ENCODE data around the gene MTUS2. TPM values are rescaled to one million over a fixed set of nuclear protein-coding genes. Genes with fewer than 3 reads are reported as not detected.

The MTUS2 gene
- total RNA-seq, 1 experiment from 2014 or later, result 1.7 TPM

- Mint-ChIP-seq H3K4me3 (ENCODE audit: unreplicated experiment) (no peak overlapping the region), H3K9me3 (ENCODE audit: unreplicated experiment) (no peaks in the 10 kb centered on the region), H3K27me3 (ENCODE audit: insufficient read depth, unreplicated experiment) (no peaks in the 10 kb centered on the region), H3K36me3 (ENCODE audit: insufficient read depth, unreplicated experiment) (peaks cover 84% of the 10 kb centered on the region), H3K27ac (ENCODE audit: unreplicated experiment) (no peak overlapping the region), H3K4me1 (ENCODE audit: low read depth, unreplicated experiment) (no peaks in the 10 kb centered on the region)
- no TSS peak for BruUV-seq (replicated peaks)
- H3K36me3 ChIP-seq (ENCODE audit: control insufficient read depth, insufficient read depth, low read length), result peaks cover 3% of the 10 kb centered on the region; the same call in 1 of the 2 replicates
- intact Hi-C loops (cut with micrococcal nuclease; ENCODE audit: unreplicated experiment), result no loop called here
- H3K27me3 ChIP-seq (replicated peaks; ENCODE audit: control insufficient read depth, insufficient read depth, low read length), result no peaks in the 10 kb centered on the region
- DNase-seq, result no peak
- H3K9me3 ChIP-seq, result no peaks in the 10 kb centered on the region
- ChIA-PET POLR2A (no interaction called here), CTCF (no interaction called here)
- TF ChIP-seq CTCF (IDR thresholded peaks at IDR 0.05; ENCODE audit: insufficient read depth in 1 of 2, low read depth in 1 of 2, low read length in 1 of 2, severe bottlenecking in 1 of 2, unreplicated experiment in 1 of 2), result no peak
- no peak overlapping the region for H3K4me3 ChIP-seq (ENCODE audit: low read depth, low read length)
- no peaks in the 10 kb centered on the region for H3K4me1 ChIP-seq
Measured at GRCh38 chr13:29520671-29521070, 700.5 kb downstream of the MTUS2 start.

DNA sequence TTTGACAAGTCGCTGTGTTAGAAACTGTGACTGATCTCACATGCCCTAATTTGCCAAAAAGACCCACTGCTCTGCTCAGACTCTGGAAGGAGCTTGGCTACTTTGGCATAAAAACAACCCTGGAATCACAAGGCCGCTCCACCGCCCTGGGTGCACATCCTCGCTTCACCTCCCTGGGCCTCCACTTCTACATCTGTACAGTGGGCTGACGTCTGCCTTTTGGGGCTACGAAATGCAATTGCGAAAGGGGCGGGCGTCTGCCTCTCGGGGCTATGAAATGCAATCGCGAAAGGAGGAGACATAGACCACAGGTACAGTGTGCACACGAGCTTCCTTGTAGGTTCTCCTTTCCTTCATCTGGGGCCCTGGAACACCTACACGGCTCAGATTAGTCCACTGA lies 701.2 kb downstream of the MTUS2 start:
- H3K27ac Mint-ChIP-seq (ENCODE audit: unreplicated experiment), result no peak overlapping the region
- H3K36me3 Mint-ChIP-seq (ENCODE audit: insufficient read depth, unreplicated experiment), result peaks cover 85% of the 10 kb centered on the region
- no TSS peak for BruUV-seq (replicated peaks)

GRCh38 chr13:29522044-29522685 lies 702.0 kb downstream of the MTUS2 start:
- no peaks in the 10 kb centered on the region for H3K27me3 Mint-ChIP-seq (ENCODE audit: insufficient read depth, unreplicated experiment)
- H3K4me1 Mint-ChIP-seq (ENCODE audit: low read depth, unreplicated experiment), result no peaks in the 10 kb centered on the region
- no peaks in the 10 kb centered on the region for H3K9me3 Mint-ChIP-seq (ENCODE audit: unreplicated experiment)
- Histone ChIP-seq H3K4me1 (no peaks in the 10 kb centered on the region), H3K36me3 (ENCODE audit: control insufficient read depth, insufficient read depth, low read length) (peaks cover 3% of the 10 kb centered on the region; the same call in 1 of the 2 replicates), H3K4me3 (ENCODE audit: low read depth, low read length) (no peak overlapping the region), H3K9me3 (no peaks in the 10 kb centered on the region), H3K27me3 (replicated peaks; ENCODE audit: control insufficient read depth, insufficient read depth, low read length) (no peaks in the 10 kb centered on the region)
- intact Hi-C loops (cut with micrococcal nuclease; ENCODE audit: unreplicated experiment), result no loop called here
- no TSS peak for BruUV-seq (replicated peaks)
- no peak overlapping the region for H3K27ac Mint-ChIP-seq (ENCODE audit: unreplicated experiment)
- POLR2A ChIA-PET, result no interaction called here
- no peak for TF ChIP-seq CTCF (IDR thresholded peaks at IDR 0.05; ENCODE audit: insufficient read depth in 1 of 2, low read depth in 1 of 2, low read length in 1 of 2, severe bottlenecking in 1 of 2, unreplicated experiment in 1 of 2)
- DNase-seq, result no peak
- peaks cover 85% of the 10 kb centered on the region for H3K36me3 Mint-ChIP-seq (ENCODE audit: insufficient read depth, unreplicated experiment)
- no peak overlapping the region for H3K4me3 Mint-ChIP-seq (ENCODE audit: unreplicated experiment)
- CTCF ChIA-PET, result no interaction called here

More for the DNA sequence above, 701.2 kb downstream of the MTUS2 start:
- H3K4me1 Mint-ChIP-seq (ENCODE audit: low read depth, unreplicated experiment), result no peaks in the 10 kb centered on the region
- no peak for DNase-seq
- peaks cover 3% of the 10 kb centered on the region; the same call in 1 of the 2 replicates for H3K36me3 ChIP-seq (ENCODE audit: control insufficient read depth, insufficient read depth, low read length)
- no peak overlapping the region for H3K4me3 ChIP-seq (ENCODE audit: low read depth, low read length)
- intact Hi-C loops (cut with micrococcal nuclease; ENCODE audit: unreplicated experiment), result no loop called here
- ChIA-PET CTCF (no interaction called here), POLR2A (no interaction called here)
- TF ChIP-seq CTCF (IDR thresholded peaks at IDR 0.05; ENCODE audit: insufficient read depth in 1 of 2, low read depth in 1 of 2, low read length in 1 of 2, severe bottlenecking in 1 of 2, unreplicated experiment in 1 of 2), result no peak
- H3K9me3 ChIP-seq, result no peaks in the 10 kb centered on the region
- no peak overlapping the region for H3K4me3 Mint-ChIP-seq (ENCODE audit: unreplicated experiment)
- no peaks in the 10 kb centered on the region for H3K9me3 Mint-ChIP-seq (ENCODE audit: unreplicated experiment)
- H3K27me3 ChIP-seq (replicated peaks; ENCODE audit: control insufficient read depth, insufficient read depth, low read length), result no peaks in the 10 kb centered on the region
- no peaks in the 10 kb centered on the region for H3K4me1 ChIP-seq
- H3K27me3 Mint-ChIP-seq (ENCODE audit: insufficient read depth, unreplicated experiment), result no peaks in the 10 kb centered on the region
